Thyroid gland (tissue), 4 donors: ENCODE data around the gene CKAP4.

ENCODE experiments used
- CTCF ChIP-seq, 6 experiments: fragments of 200-600 bp in 3 of 6; fragments of 450-650 bp in 3 of 6; sonication (generic) in 3 of 6; IDR thresholded peaks; one replicate each; pipeline ENCODE4 v1.5.1; 2016 to 2019; ENCODE audit warnings: antibody characterized with exemption in 6 of 6, mild to moderate bottlenecking in 2 of 6, inconsistent platforms in 1 of 6, moderate library complexity in 1 of 6
- POLR2A ChIP-seq, 2 donors: fragments of 450-650 bp; IDR thresholded peaks; one replicate each; pipeline ENCODE4 v1.6.1; 2017; ENCODE audit warnings: antibody characterized with exemption in 2 of 2, mild to moderate bottlenecking in 2 of 2, moderate library complexity in 1 of 2

GRCh38 chr12:106189341-106189740 is 58.5 kb downstream of the CKAP4 start:
- TF ChIP-seq POLR2A (IDR thresholded peaks at IDR 0.05) = no peak
- no peak for TF ChIP-seq CTCF (IDR thresholded peaks at IDR 0.05)
